CD14-positive monocyte (primary cell): ENCODE data around the gene ZBTB39. TPM values are rescaled to one million over a fixed set of nuclear protein-coding genes. Genes with fewer than 3 reads are reported as not detected.
"Not testable (repeated sequence)": the region's sequence is repeated elsewhere in the genome, so short reads cannot be mapped to it uniquely, and the experiment has no call there.

Source experiments
- DNase-seq, 3 donors: peaks; one replicate each; pipeline ENCODE4 v3.0.0-alpha.2; 2011 to 2022
- H2AFZ ChIP-seq: 2 replicates; pipeline ENCODE4 v1.6.0; 2012; ENCODE audit warnings: mild to moderate bottlenecking, low read depth, low read length, inconsistent platforms; ENCODE audit not compliant: insufficient read depth, poor library complexity, severe bottlenecking
- H3K27ac ChIP-seq, 2 donors: 1 replicate in 1 of 2; 2 replicates in 1 of 2; pipeline ENCODE4 v1.5.1; 2012 to 2013; ENCODE audit warnings: low read length in 2 of 2, control low read depth in 1 of 2, inconsistent platforms in 1 of 2, low read depth in 1 of 2, mild to moderate bottlenecking in 1 of 2
- H3K27me3 ChIP-seq, 2 donors: one replicate each; pipeline versions ENCODE4 v1.6.0 to v1.6.1; 2011 to 2013; ENCODE audit warnings: low read length in 2 of 2; ENCODE audit not compliant: control insufficient read depth in 2 of 2, insufficient read depth in 2 of 2
- H3K36me3 ChIP-seq, 2 donors: replicated peaks in 1 of 2; 1 replicate in 1 of 2; 2 replicates in 1 of 2; pipeline versions ENCODE4 v1.5.1 to v1.6.1; 2012 to 2013; ENCODE audit warnings: low read length in 2 of 2, control low read depth in 1 of 2, inconsistent platforms in 1 of 2, mild to moderate bottlenecking in 1 of 2; ENCODE audit not compliant: insufficient read depth in 2 of 2, control insufficient read depth in 1 of 2
- H3K4me1 ChIP-seq, 2 donors: 1 replicate in 1 of 2; 2 replicates in 1 of 2; pipeline versions ENCODE4 v1.5.1 to v1.6.1; 2012 to 2013; ENCODE audit warnings: low read length in 2 of 2, control low read depth in 1 of 2, inconsistent platforms in 1 of 2, mild to moderate bottlenecking in 1 of 2, moderate library complexity in 1 of 2; ENCODE audit not compliant: insufficient read depth in 2 of 2, control insufficient read depth in 1 of 2
- H3K4me2 ChIP-seq: replicated peaks from 2 replicates; pipeline ENCODE3; 2012; ENCODE audit warnings: low read length, moderate library complexity, mild to moderate bottlenecking; ENCODE audit not compliant: poor library complexity, severe bottlenecking; ENCODE audit errors: extremely low read depth
- H3K4me3 ChIP-seq, 3 experiments: fragments of 200-600 bp in 1 of 3; sonication (generic) in 1 of 3; replicated peaks in 1 of 3; 1 replicate in 2 of 3; 2 replicates in 1 of 3; pipeline ENCODE4 v1.5.1; 2011 to 2013; ENCODE audit warnings: low read length in 3 of 3, mild to moderate bottlenecking in 3 of 3, control low read depth in 2 of 3, low read depth in 2 of 3, inconsistent platforms in 1 of 3, moderate library complexity in 1 of 3
- H3K79me2 ChIP-seq: 2 replicates; pipeline ENCODE4 v1.6.0; 2012; ENCODE audit warnings: mild to moderate bottlenecking, control low read depth, inconsistent platforms, low read length, moderate library complexity; ENCODE audit not compliant: insufficient read depth
- H3K9ac ChIP-seq: 2 replicates; pipeline ENCODE4 v1.6.0; 2017; ENCODE audit warnings: low read length, mild to moderate bottlenecking; ENCODE audit not compliant: insufficient read depth, poor library complexity, severe bottlenecking
- H3K9me3 ChIP-seq, 2 donors: replicated peaks in 1 of 2; 1 replicate in 1 of 2; 2 replicates in 1 of 2; pipeline versions ENCODE4 v1.5.1 to v1.6.1; 2012 to 2013; ENCODE audit warnings: low read length in 2 of 2, control low read depth in 1 of 2; ENCODE audit not compliant: control insufficient read depth in 1 of 2, insufficient read depth in 1 of 2
- H4K20me1 ChIP-seq: 2 replicates; pipeline ENCODE4 v1.6.0; 2012; ENCODE audit warnings: mild to moderate bottlenecking, low read length, control low read depth, moderate library complexity; ENCODE audit not compliant: insufficient read depth
- H3K27ac Mint-ChIP-seq, 7 donors: one replicate each; pipeline ENCODE4 v1.8.0; 2020; ENCODE audit warnings: mild to moderate bottlenecking in 7 of 7, mixed read lengths in 7 of 7, moderate library complexity in 6 of 7, inconsistent platforms in 2 of 7
- H3K27me3 Mint-ChIP-seq, 3 donors: one replicate each; pipeline ENCODE4 v1.8.0; 2021 to 2022; ENCODE audit warnings: low read depth in 3 of 3, mild to moderate bottlenecking in 3 of 3, mixed read lengths in 3 of 3, moderate library complexity in 3 of 3, inconsistent platforms in 1 of 3
- H3K36me3 Mint-ChIP-seq, 2 donors: one replicate each; pipeline ENCODE4 v1.8.0; 2020; ENCODE audit warnings: mixed read lengths in 2 of 2, inconsistent platforms in 1 of 2, mild to moderate bottlenecking in 1 of 2
- H3K4me1 Mint-ChIP-seq: one replicate; pipeline ENCODE4 v1.8.0; 2020; ENCODE audit warnings: mild to moderate bottlenecking, mixed read lengths
- H3K4me3 Mint-ChIP-seq, 2 donors: one replicate each; pipeline ENCODE4 v1.8.0; 2020; ENCODE audit warnings: mild to moderate bottlenecking in 2 of 2, mixed read lengths in 2 of 2, moderate library complexity in 1 of 2
- H3K9me3 Mint-ChIP-seq, 7 donors: one replicate each; pipeline ENCODE4 v1.8.0; 2020 to 2022; ENCODE audit warnings: mixed read lengths in 7 of 7, mild to moderate bottlenecking in 6 of 7, moderate library complexity in 6 of 7, inconsistent platforms in 2 of 7
- CTCF ChIP-seq: fragments of 200-600 bp; IDR thresholded peaks from one replicate; pipeline ENCODE4 v1.8.0; 2022; ENCODE audit warnings: antibody characterized with exemption, mild to moderate bottlenecking
- WGBS: methylation state at CpG from one replicate; pipeline ENCODE4 v1.1.5; 2013; ENCODE audit warnings: missing lambda C conversion rate; ENCODE audit not compliant: insufficient coverage; 5-methylcytosine and 5-hydroxymethylcytosine counted together
- intact Hi-C, 2 donors: fragments of 100-400 bp; cut with micrococcal nuclease; formaldehyde crosslinking; loops; one replicate each; pipeline versions ENCODE4 v1.15.0 to v1.15.1; 2023
- polyA plus RNA-seq, 3 donors: library from polyadenylated mRNA; depleted of rRNA in 1 of 3; unstranded in 2 of 3; stranded (reverse) in 1 of 3; fragments of 300-500 nt in 2 of 3; fragments of >200 nt in 1 of 3; fragmentation: Illumina TruSeq in 2 of 3; gene quantifications; 1 replicate in 2 of 3; 2 replicates in 1 of 3; pipeline ENCODE4 v1.2.3, GENCODE V29; 2012 to 2021

The ZBTB39 gene
- polyA plus RNA-seq, 3 donors: 0.65 to 3.7 (median 1.2) TPM

GRCh38 chr12:56983386-56983785, 23.0 kb downstream of the ZBTB39 start:
- no peaks in the 10 kb centered on the region for H3K79me2 ChIP-seq
- no peak overlapping the region for H3K9ac ChIP-seq
- H4K20me1 ChIP-seq: no peaks in the 10 kb centered on the region
- no peaks in the 10 kb centered on the region for H3K36me3 ChIP-seq
- H3K9me3 ChIP-seq: no peaks in the 10 kb centered on the region
- no peak overlapping the region for H3K4me3 ChIP-seq
- 100% methylated on average over 4 of the region's 4 CpGs for WGBS
- intact Hi-C loops: no loop called here
- no peak overlapping the region for H3K27ac ChIP-seq
- peaks cover 9 to 12% of the 10 kb centered on the region in 2 donors for H3K4me1 ChIP-seq
- Mint-ChIP-seq H3K4me3 (no peak overlapping the region), H3K27me3 (peaks cover 2 to 6% (median 4%) of the 10 kb centered on the region in 3 donors), H3K9me3 (peaks cover 0 to 3% (median 0%) of the 10 kb centered on the region in 7 donors), H3K36me3 (no peaks in the 10 kb centered on the region), H3K27ac (no peak overlapping the region), H3K4me1 (peaks cover 13% of the 10 kb centered on the region)
- no peak overlapping the region for H3K4me2 ChIP-seq
- no peak overlapping the region for H2AFZ ChIP-seq
- DNase-seq: no peak
- no peaks in the 10 kb centered on the region for H3K27me3 ChIP-seq
- no peak for TF ChIP-seq CTCF

GRCh38 chr12:56982578-56983236, 23.6 kb downstream of the ZBTB39 start:
- H3K4me1 Mint-ChIP-seq, H3K36me3 Mint-ChIP-seq, H3K27ac ChIP-seq, H2AFZ ChIP-seq, H3K4me1 ChIP-seq, H3K27ac Mint-ChIP-seq, H3K9ac ChIP-seq, intact Hi-C loops, DNase-seq, H3K4me3 ChIP-seq, H3K27me3 ChIP-seq, H3K9me3 Mint-ChIP-seq, H3K79me2 ChIP-seq, H3K4me3 Mint-ChIP-seq, H3K4me2 ChIP-seq, H4K20me1 ChIP-seq, H3K9me3 ChIP-seq, H3K27me3 Mint-ChIP-seq, H3K36me3 ChIP-seq: not testable (repeated sequence)
- WGBS: 90% methylated on average over 2 of the region's 3 CpGs
